DND-41 (cell line): ENCODE measurements around the gene SBK3.

Experiments
- ATAC-seq: fragments of 200-7000 bp; cut with Tn5 transposase; 3 replicates; pipeline ENCODE4 v1.9.1; 2021; ENCODE audit warnings: low read depth; ENCODE audit not compliant: insufficient read depth
- DNase-seq: peaks from one replicate; pipeline ENCODE4 v3.0.0-alpha.2; 2020
- H2AFZ ChIP-seq: 2 replicates; pipeline ENCODE4 v1.6.0; 2012; ENCODE audit warnings: low read depth, low read length
- H3K27ac ChIP-seq: 2 replicates; pipeline ENCODE4 v1.5.1; 2012; ENCODE audit warnings: low read length, inconsistent platforms
- H3K27me3 ChIP-seq: fragments of 200-600 bp; sonication (generic); 2 replicates; pipeline ENCODE4 v1.6.0; 2012; ENCODE audit warnings: low read length, mild to moderate bottlenecking, inconsistent platforms; ENCODE audit not compliant: insufficient read depth, poor library complexity
- H3K36me3 ChIP-seq: 2 replicates; pipeline ENCODE4 v1.5.1; 2012; ENCODE audit warnings: low read length, inconsistent platforms; ENCODE audit not compliant: insufficient read depth
- H3K4me1 ChIP-seq: 2 replicates; pipeline ENCODE4 v1.5.1; 2012; ENCODE audit warnings: mild to moderate bottlenecking, low read length; ENCODE audit not compliant: insufficient read depth
- H3K4me2 ChIP-seq: 2 replicates; pipeline ENCODE4 v1.6.0; 2012; ENCODE audit warnings: mild to moderate bottlenecking, moderate library complexity, low read length, inconsistent platforms; ENCODE audit not compliant: insufficient read depth
- H3K4me3 ChIP-seq, 2 experiments: fragments of 200-600 bp in 1 of 2; shearing (Covaris generic) in 1 of 2; 2 replicates each; pipeline ENCODE4 v1.5.1; 2012 to 2016; ENCODE audit warnings: inconsistent platforms in 2 of 2, low read length in 2 of 2, mild to moderate bottlenecking in 2 of 2, low read depth in 1 of 2, moderate library complexity in 1 of 2
- H3K79me2 ChIP-seq: 2 replicates; pipeline ENCODE4 v1.6.0; 2012; ENCODE audit warnings: low read length, inconsistent platforms; ENCODE audit not compliant: insufficient read depth
- H3K9ac ChIP-seq: 2 replicates; pipeline ENCODE4 v1.6.0; 2012; ENCODE audit warnings: low read depth, mild to moderate bottlenecking, inconsistent platforms, low read length, moderate library complexity
- H3K9me3 ChIP-seq: 2 replicates; pipeline ENCODE4 v1.5.1; 2012; ENCODE audit warnings: low read length, moderate library complexity, mild to moderate bottlenecking, inconsistent platforms; ENCODE audit not compliant: insufficient read depth, severe bottlenecking
- H4K20me1 ChIP-seq: 2 replicates; pipeline ENCODE4 v1.6.0; 2012; ENCODE audit warnings: low read length; ENCODE audit not compliant: insufficient read depth
- CTCF ChIP-seq: IDR thresholded peaks from 2 replicates; pipeline ENCODE4 v1.5.1; 2012; ENCODE audit warnings: borderline replicate concordance, low read length, moderate library complexity, mild to moderate bottlenecking; ENCODE audit not compliant: poor library complexity, severe bottlenecking; ENCODE audit errors: extremely low read depth
- EZH2 ChIP-seq: IDR thresholded peaks from 3 replicates; pipeline ENCODE4 v1.6.1; 2012; ENCODE audit warnings: borderline replicate concordance, low read depth, mild to moderate bottlenecking, moderate library complexity, low read length, inconsistent platforms; ENCODE audit not compliant: severe bottlenecking

Gene SBK3

GRCh38 chr19:55554302-55554701, 9.0 kb upstream of the SBK3 start:
- no peak overlapping the region for H3K4me3 ChIP-seq
- H2AFZ ChIP-seq, result no peak overlapping the region
- DNase-seq, result no peak
- ATAC-seq, result no peak
- H4K20me1 ChIP-seq, result no peaks in the 10 kb centered on the region
- no peak overlapping the region for H3K27ac ChIP-seq
- H3K79me2 ChIP-seq, result no peaks in the 10 kb centered on the region
- H3K9ac ChIP-seq, result no peak overlapping the region
- TF ChIP-seq EZH2 (no peak), CTCF (no peak)
- H3K4me2 ChIP-seq, result no peak overlapping the region
- H3K36me3 ChIP-seq, result no peaks in the 10 kb centered on the region
- H3K9me3 ChIP-seq, result no peaks in the 10 kb centered on the region
- no peaks in the 10 kb centered on the region for H3K27me3 ChIP-seq
- H3K4me1 ChIP-seq, result no peaks in the 10 kb centered on the region

GRCh38 chr19:55553217-55554182, 8.2 kb upstream of the SBK3 start:
- Histone ChIP-seq H3K4me3 (no peak overlapping the region), H3K4me2 (no peak overlapping the region), H3K79me2 (no peaks in the 10 kb centered on the region), H3K27ac (no peak overlapping the region), H3K9me3 (no peaks in the 10 kb centered on the region), H4K20me1 (no peaks in the 10 kb centered on the region), H3K36me3 (no peaks in the 10 kb centered on the region), H2AFZ (no peak overlapping the region; the same call in 1 of the 2 replicates), H3K9ac (no peak overlapping the region), H3K4me1 (no peaks in the 10 kb centered on the region), H3K27me3 (no peaks in the 10 kb centered on the region)
- TF ChIP-seq EZH2 (no peak), CTCF (no peak)
- DNase-seq (no peak), ATAC-seq (no peak)

- TF ChIP-seq EZH2, result no peak
- no peak for TF ChIP-seq CTCF
- DNase-seq (no peak), ATAC-seq (no peak)
- H3K4me2 ChIP-seq, result no peak overlapping the region
- no peak overlapping the region for H3K4me3 ChIP-seq
- no peak overlapping the region for H2AFZ ChIP-seq
- H3K9me3 ChIP-seq, result no peaks in the 10 kb centered on the region
- H4K20me1 ChIP-seq, result no peaks in the 10 kb centered on the region
- no peaks in the 10 kb centered on the region for H3K27me3 ChIP-seq
- no peaks in the 10 kb centered on the region for H3K4me1 ChIP-seq
- no peaks in the 10 kb centered on the region for H3K36me3 ChIP-seq
- no peak overlapping the region for H3K9ac ChIP-seq
- H3K27ac ChIP-seq, result no peak overlapping the region
- no peaks in the 10 kb centered on the region for H3K79me2 ChIP-seq
Observed at GRCh38 chr19:55552620-55553019, 7.3 kb upstream of the SBK3 start.
